SH-SY5Y (cell line): Measurements from ENCODE around the gene HBE1.

ENCODE experiments used
- GATA2 ChIP-seq: IDR thresholded peaks from 2 replicates; pipeline ENCODE4 v1.6.1; 2011; ENCODE audit warnings: mild to moderate bottlenecking, low read depth, low read length
- GATA3 ChIP-seq: IDR thresholded peaks from 2 replicates; pipeline ENCODE4 v1.6.1; 2011; ENCODE audit warnings: low read depth, mild to moderate bottlenecking, low read length, moderate library complexity

HBE1 gene

DNA sequence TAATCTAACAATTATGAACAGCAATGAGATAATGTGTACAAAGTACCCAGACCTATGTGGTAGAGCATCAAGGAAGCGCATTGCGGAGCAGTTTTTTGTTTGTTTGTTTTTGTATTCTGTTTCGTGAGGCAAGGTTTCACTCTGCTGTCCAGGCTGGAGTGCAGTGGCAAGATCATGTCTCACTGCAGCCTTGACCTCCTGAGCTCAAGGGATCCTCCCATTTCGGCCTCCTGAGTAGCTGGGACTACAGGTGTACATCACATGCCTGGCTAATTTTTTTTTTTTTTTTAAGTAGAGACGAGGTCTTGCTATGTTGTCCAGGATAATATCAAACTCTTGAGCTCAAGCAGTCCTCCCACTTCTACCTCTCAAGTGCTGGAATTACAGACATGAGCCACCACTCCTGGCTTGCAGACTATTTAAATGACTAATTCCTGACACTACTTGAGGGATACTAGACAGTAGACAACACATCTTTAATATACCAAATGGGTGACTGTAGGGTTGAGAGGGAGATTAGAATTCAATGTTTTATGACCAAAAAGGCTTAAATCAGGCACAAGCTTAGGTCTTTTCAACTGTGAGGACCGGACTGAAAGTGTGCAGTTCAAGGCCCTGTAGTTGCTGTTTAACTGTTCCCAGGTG lies 19.3 kb upstream of the HBE1 start:
- TF ChIP-seq GATA2 (no peak), GATA3 (no peak)

DNA sequence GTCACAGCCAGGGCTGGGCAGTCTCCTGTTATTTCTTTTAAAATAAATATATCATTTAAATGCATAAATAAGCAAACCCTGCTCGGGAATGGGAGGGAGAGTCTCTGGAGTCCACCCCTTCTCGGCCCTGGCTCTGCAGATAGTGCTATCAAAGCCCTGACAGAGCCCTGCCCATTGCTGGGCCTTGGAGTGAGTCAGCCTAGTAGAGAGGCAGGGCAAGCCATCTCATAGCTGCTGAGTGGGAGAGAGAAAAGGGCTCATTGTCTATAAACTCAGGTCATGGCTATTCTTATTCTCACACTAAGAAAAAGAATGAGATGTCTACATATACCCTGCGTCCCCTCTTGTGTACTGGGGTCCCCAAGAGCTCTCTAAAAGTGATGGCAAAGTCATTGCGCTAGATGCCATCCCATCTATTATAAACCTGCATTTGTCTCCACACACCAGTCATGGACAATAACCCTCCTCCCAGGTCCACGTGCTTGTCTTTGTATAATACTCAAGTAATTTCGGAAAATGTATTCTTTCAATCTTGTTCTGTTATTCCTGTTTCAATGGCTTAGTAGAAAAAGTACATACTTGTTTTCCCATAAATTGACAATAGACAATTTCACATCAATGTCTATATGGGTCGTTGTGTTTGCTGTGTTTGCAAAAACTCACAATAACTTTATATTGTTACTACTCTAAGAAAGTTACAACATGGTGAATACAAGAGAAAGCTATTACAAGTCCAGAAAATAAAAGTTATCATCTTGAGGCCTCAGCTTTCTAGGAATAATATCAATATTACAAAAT lies 18.6 kb upstream of the HBE1 start:
- TF ChIP-seq GATA2 (no peak), GATA3 (no peak)

DNA sequence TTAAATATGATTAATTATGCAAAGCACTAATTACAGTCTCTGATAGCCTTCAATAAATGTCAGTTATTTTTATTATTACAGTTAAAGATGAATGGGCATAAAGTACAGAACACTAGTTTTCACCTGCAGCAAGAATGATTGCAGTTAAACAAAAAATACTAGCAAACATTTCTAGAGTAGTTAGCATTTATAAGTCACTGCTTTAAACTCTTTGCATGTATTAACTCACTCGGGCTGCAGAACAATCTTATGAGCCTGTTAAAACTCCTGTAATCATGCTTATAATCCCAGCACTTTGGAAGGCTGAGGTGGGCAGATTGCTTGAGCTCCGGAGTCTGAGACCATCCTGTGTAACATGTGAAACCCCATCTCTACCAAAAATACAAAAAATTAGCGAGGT lies 17.2 kb upstream of the HBE1 start:
- TF ChIP-seq GATA3 (no peak), GATA2 (no peak)

DNA sequence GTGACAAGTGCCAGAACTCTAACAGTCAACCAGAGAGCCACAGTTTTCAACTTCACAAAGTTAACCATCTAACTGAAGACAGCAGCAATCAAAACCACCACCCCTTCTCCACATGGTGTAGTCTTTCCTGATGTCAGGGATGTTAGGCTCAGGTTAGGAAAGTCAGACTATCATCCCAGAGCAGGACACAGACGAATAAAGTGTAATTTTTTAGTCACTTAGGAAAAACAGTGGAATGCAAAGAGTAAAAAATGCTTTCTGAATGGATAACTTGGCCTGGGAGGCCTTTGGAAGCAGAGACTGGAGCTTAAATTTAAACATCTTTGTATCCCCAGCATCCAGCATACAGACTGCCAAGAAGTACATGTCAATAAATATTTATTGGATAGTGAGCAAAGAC lies 16.6 kb upstream of the HBE1 start:
- TF ChIP-seq GATA2 (no peak), GATA3 (no peak)

DNA sequence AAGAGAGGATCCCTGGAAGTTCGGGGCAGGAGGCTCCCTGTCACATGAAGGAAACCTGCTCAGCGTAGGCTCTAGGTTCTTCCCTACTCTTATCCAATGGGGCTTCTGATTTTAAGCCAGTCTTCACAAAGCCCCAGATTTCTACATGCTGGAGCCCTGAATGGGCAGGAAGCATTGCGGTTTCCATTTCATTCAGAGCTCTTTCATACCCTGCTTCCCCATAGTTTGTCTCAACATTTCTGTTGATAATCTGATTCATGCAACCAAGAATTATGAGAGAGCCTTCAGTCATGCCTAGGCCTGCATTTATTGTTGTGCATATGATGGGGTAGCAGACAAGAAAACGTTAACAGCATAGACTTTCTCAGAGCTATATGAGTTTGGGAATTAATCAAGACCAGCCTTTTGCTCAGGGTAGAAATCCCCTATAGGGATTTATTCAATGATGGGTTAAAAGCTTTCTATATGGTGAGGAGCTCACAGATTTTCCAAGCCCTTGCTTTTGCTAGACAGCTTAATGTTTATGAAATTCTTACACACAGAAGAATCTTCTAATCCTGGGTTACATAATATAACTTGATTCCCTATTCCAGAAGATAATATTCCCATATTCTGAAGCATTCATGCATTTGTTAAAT lies 16.1 kb upstream of the HBE1 start:
- TF ChIP-seq GATA3 (no peak), GATA2 (no peak)

DNA sequence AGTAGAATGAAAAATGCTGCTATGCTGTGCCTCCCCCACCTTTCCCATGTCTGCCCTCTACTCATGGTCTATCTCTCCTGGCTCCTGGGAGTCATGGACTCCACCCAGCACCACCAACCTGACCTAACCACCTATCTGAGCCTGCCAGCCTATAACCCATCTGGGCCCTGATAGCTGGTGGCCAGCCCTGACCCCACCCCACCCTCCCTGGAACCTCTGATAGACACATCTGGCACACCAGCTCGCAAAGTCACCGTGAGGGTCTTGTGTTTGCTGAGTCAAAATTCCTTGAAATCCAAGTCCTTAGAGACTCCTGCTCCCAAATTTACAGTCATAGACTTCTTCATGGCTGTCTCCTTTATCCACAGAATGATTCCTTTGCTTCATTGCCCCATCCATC lies 14.9 kb upstream of the HBE1 start:
- no peak for TF ChIP-seq GATA2
- TF ChIP-seq GATA3 = no peak

DNA sequence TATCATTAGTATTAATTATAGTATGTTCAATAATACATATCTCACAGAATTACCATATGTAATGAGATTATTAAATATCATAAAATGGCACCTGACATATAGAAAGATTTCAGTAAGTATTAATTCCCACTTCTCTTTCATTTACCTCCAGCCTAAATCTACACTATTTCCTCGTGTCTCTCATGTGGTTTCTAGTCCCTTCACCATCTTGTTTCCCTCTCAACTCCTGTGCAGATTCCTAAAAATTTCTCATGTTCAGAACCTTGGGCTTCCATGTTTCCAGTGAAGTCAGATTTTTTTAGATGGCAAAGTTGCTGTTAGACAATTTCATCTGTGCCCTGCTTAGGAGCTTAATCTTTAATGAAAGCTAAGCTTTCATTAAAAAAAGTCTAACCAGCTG lies 14.1 kb upstream of the HBE1 start:
- TF ChIP-seq GATA2 = no peak
- TF ChIP-seq GATA3 = no peak

DNA sequence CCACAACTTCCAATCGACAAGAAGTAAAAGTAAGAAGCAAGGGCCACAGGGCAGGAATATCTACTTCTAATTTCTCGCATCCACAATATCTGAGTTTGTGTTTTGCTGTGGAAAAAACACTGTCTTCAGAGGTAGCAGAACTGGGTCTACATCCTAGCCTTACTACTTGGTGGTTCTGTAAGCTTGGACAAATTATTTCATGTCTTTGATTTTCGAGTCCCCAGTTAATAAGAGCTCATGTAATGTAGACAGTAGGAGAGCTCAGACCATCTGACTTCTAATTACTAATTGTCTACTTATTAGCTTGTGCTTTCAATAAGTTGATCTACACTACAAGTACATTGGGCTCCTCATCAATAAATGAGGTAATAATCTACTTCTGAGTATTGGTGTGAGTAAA lies 13.3 kb upstream of the HBE1 start:
- TF ChIP-seq GATA3 (no peak), GATA2 (no peak)

DNA sequence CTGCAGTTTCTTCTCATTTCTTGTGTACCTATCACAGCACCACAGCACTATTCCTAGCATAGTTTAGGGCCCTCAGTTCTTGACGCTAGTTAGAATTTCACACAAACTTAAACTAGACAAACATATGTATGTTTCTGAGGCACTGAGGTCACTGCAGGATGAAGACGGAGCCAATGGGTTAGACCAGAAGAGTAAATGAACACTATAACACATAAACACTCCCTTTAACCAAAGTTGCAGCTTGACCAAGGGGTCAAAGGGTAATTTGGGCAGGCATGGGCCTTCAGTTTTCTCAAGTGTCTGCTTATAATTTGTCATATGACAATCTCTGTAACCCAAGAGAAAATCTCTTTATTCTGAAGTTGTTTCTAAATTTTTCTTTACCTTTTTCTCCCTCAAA lies 12.9 kb upstream of the HBE1 start:
- TF ChIP-seq GATA2 (no peak), GATA3 (no peak)

DNA sequence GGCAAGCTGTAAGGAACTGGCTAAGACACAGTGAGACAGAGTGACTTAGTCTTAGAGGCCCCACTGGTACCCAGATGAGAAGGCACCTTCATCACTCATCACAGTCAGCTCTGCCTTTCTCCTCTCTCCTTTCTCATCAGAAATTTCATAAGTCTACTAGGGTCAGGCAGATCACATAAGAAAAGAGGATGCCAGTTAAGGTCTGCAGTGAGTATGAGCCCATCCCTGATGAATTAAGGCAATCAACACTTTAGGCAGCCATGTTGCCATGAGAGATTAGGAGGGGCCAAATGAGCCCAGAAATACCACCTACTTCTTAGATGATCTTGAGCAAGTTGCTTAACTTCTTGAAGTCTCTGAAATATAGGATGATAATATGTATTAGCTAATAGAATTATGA lies 11.9 kb upstream of the HBE1 start:
- no peak for TF ChIP-seq GATA2
- TF ChIP-seq GATA3 = no peak

DNA sequence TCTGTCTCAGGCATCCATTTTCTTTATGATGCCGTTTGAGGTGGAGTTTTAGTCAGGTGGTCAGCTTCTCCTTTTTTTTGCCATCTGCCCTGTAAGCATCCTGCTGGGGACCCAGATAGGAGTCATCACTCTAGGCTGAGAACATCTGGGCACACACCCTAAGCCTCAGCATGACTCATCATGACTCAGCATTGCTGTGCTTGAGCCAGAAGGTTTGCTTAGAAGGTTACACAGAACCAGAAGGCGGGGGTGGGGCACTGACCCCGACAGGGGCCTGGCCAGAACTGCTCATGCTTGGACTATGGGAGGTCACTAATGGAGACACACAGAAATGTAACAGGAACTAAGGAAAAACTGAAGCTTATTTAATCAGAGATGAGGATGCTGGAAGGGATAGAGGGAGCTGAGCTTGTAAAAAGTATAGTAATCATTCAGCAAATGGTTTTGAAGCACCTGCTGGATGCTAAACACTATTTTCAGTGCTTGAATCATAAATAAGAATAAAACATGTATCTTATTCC lies 10.9 kb upstream of the HBE1 start:
- TF ChIP-seq GATA2 (no peak), GATA3 (no peak)

DNA sequence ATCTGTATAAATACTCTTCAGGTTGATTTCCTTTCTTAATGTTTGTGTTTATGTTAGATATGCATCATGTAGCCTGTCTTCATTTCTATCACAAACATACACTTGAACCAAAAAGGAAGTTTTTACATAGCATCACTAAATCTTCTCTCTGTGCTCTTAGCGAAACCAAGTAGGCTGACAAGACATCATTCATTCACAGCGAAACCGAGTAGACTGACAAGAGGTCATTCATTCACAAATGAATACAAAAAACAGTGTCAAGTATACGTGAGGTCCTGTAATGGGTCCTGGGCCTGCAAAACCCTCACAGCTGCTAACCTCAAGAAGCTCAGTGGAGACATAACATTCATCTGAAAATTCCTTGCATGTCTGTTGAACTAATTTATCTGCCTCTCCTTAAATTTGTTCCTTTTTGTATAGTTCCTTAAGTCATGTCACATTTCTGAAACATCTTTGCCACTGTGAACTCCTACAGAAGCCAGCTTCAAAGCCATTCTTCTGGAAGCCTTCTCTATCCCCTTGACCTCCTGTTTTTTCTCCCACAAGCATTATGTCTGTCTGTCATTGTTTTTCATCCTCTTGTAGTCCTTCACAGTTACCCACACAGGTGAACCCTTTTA lies 9.8 kb upstream of the HBE1 start:
- TF ChIP-seq GATA3 = no peak
- no peak for TF ChIP-seq GATA2

DNA sequence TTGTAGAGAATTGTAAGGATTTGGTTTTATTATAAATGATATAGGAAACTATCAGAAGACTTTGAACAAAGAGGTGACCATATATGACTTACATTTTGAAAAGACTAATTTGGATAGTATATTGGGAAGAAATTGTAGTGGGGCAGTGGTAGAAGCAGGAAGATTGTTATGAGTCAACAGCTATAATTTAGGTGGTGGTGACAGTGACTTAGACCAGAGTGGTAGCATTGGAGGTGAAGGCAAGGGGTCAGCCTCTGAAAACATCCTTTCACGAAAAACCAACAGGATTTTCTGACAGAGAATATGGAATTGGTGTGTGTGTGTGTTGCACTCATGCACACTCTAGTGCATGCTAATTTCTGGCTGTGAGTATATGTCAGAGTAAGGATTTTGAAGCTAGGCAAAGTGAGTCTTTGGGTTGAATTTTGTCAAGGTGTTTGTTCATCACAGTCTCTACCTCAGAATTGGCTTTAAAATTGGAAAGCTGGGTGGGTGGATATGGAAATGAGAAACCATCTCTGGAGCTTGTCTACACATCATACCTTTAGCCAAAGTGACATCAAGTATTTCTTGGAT lies 8.2 kb upstream of the HBE1 start:
- TF ChIP-seq GATA2 (no peak), GATA3 (no peak)

DNA sequence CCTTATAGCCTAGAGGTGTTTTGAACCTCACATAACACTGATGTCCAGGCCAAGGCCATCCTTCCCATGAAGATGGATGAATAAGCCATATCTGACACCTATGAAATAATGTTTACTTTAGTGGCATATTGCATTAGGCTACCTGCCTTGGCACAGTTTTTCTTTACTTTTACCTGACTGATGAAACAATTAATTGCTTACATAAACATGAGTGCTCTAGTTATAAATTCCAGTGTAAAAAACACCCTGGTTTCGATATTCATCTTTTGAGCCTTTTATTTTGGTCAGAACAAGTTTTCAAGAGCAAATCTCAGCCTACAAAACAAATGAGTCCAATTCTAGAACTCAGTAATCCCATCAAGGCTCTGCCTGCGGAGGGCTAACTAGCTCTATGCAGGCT lies 7.0 kb upstream of the HBE1 start:
- TF ChIP-seq GATA2 (no peak), GATA3 (no peak)
